Lung (tissue), 12 donors: ENCODE data around the gene SRC. TPM values are rescaled to one million over a fixed set of nuclear protein-coding genes. Genes with fewer than 3 reads are reported as not detected.
A peak's percentile ranks its signal among the peaks of the same experiment; 100 is the strongest.

Experiments used
- ATAC-seq: fragments of 200-7000 bp; cut with Tn5 transposase; one replicate; pipeline ENCODE4 v1.9.1; 2020; ENCODE audit warnings: moderate number of reproducible peaks; ENCODE audit not compliant: insufficient read depth, low FRiP score
- DNase-seq, 3 donors: peaks; one replicate each; pipeline ENCODE4 v3.0.0-alpha.2; 2013 to 2017
- H3K27ac ChIP-seq, 2 donors: one replicate each; pipeline ENCODE4 v1.5.1; 2013; ENCODE audit warnings: mild to moderate bottlenecking in 2 of 2, moderate library complexity in 2 of 2, control low read depth in 1 of 2, inconsistent platforms in 1 of 2, low read depth in 1 of 2, low read length in 1 of 2
- H3K27me3 ChIP-seq, 3 donors: one replicate each; pipeline ENCODE4 v1.5.1; 2013; ENCODE audit warnings: low read length in 2 of 3; ENCODE audit not compliant: control insufficient read depth in 3 of 3, insufficient read depth in 3 of 3
- H3K36me3 ChIP-seq, 4 donors: one replicate each; pipeline ENCODE4 v1.5.1; 2013; ENCODE audit warnings: low read length in 4 of 4, mild to moderate bottlenecking in 1 of 4, moderate library complexity in 1 of 4; ENCODE audit not compliant: control insufficient read depth in 4 of 4, insufficient read depth in 4 of 4
- H3K4me1 ChIP-seq, 5 donors: one replicate each; pipeline ENCODE4 v1.5.1; 2013; ENCODE audit warnings: low read length in 5 of 5, mild to moderate bottlenecking in 2 of 5, moderate library complexity in 1 of 5; ENCODE audit not compliant: control insufficient read depth in 5 of 5, insufficient read depth in 5 of 5
- H3K4me3 ChIP-seq: one replicate; pipeline ENCODE4 v1.5.1; 2013; ENCODE audit warnings: mild to moderate bottlenecking, control low read depth, moderate library complexity
- H3K9ac ChIP-seq, 2 donors: one replicate each; pipeline ENCODE4 v1.5.1; 2013; ENCODE audit warnings: low read length in 2 of 2, control low read depth in 1 of 2; ENCODE audit not compliant: insufficient read depth in 1 of 2
- H3K9me3 ChIP-seq, 4 donors: one replicate each; pipeline ENCODE4 v1.5.1; 2013; ENCODE audit warnings: low read length in 3 of 4, mild to moderate bottlenecking in 1 of 4, moderate library complexity in 1 of 4; ENCODE audit not compliant: control insufficient read depth in 4 of 4, insufficient read depth in 3 of 4
- CTCF ChIP-seq: IDR thresholded peaks from 2 replicates; pipeline ENCODE4 v1.5.1; 2012; ENCODE audit warnings: mild to moderate bottlenecking; ENCODE audit errors: control extremely low read depth, extremely low read depth
- WGBS, 2 donors: extraction: QIAGEN DNeasy Blood & Tissue Kit; methylation state at CpG; one replicate each; pipeline ENCODE4 v1.1.7; 2013; 5-methylcytosine and 5-hydroxymethylcytosine counted together
- polyA plus RNA-seq, 2 donors: library from polyadenylated mRNA; stranded (reverse); fragments of 200-250 nt; gene quantifications; one replicate each; pipeline ENCODE4 v1.2.1, GENCODE V29; 2013
- total RNA-seq, 2 donors: library from RNA; depleted of rRNA in 1 of 2; stranded (reverse); fragments of >200 nt in 1 of 2; gene quantifications; one replicate each; pipeline ENCODE4 v1.2.1, GENCODE V29; 2014 to 2021
- donor health status: control.
- donor health status: control.
- donor health status: Bipolar disorder and iron deficiency.
- donor health status: healthy.
- donor health status: DM: yes; HTN: yes; CAD: no.

Gene SRC
- total and polyA plus RNA-seq, 4 donors = 35.6 to 69.5 (median 50.1) TPM

DNA sequence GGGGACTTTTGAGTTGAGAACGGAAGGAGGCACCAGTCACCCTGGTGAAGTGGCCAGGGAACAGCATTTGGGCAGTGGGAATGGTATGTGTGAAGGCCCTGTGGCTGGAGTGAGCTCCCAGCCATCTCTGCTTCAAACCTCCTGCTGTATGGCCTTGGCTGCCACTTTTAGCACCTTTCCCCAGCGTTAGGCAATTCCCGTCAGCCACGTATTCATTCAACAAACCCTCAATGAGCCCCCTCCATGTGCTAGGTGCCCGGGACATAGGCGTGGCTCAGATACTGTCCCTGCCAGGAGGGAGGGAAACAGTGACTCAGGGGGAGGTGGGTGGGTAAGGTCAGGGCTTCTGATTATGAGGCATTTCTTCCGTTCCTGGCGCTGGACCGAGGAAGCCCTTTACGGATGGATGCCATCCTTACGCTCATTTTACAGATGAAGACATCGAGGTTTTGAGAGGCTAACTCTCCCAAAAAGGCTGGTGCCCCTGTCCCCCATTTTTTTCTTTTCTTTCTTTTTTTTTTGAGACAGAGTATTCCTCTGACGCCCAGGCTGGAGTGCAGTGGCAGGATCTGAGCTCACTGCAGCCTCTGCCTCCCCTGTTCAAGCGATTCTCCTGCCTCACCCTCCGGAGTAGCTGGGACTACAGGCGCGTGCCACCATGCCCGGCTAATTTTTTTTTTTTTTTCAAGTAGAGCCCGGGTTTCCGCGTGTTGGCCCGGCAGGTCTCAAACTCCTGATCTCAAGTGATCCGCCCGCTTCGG lies 37.5 kb downstream of the SRC start:
- DNase-seq (peak in 1 of 3 donors; percentile 9), ATAC-seq (no peak)
- Histone ChIP-seq H3K9me3 (no peaks in the 10 kb centered on the region), H3K36me3 (peaks cover 0 to 24% (median 16%) of the 10 kb centered on the region in 4 donors), H3K9ac (no peak overlapping the region), H3K4me1 (peaks cover 0 to 4% (median 0%) of the 10 kb centered on the region in 5 donors), H3K27me3 (no peaks in the 10 kb centered on the region), H3K27ac (peak overlapping the region in 1 of 2 donors; percentile 2), H3K4me3 (no peak overlapping the region)
- TF ChIP-seq CTCF = no peak
- 84 to 90% methylated on average over 24 to 25 of the region's 25 CpGs for WGBS, 2 donors

DNA sequence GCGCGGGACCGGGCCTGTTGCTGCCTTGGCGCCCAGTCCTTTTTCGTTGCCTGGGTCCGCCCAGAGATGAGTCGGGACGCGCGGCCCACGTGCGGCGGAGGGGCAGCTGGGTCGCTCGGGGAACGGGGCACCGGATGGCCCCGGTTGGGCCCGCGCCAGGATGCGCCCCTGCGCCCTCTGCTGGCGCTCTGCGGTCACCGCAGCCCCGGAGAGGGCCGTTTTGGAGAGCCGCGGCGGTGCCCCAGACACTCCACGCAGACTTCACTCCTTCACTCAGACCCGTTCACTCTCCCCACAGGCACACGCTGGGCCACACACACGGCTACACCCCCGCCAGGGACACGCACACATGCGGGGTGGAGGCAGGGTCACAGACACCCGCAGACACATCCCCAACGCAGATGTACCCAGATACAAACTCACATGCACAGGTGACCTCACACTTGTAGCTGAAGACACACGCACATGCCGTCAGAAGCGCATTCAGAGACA lies 38.8 kb downstream of the SRC start:
- DNase-seq = peak; percentile 57 to 72 (median 66)
- peak; percentile 73 for TF ChIP-seq CTCF
- 15 to 18% methylated on average over 23 to 42 of the region's 42 CpGs for WGBS, 2 donors

DNA sequence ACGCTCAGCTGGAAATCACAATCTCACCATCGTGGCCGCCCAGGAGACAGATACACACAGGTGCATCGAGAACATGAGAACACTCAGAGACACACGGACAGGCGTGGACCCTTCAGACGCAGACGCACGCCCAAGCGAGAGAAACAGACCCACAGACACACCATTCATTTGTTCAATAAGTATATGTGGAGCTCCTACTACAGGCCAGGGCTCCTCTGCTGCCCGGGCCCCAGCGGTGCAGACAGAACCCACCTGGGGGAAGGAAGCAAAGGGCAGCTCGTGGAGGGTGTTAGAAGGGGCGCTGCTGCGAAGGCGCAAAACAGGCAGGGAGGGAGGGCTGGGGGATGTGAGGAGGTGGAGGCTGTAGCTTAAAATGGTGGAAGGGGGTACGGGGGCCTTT lies 39.2 kb downstream of the SRC start:
- H3K36me3 ChIP-seq = peaks cover 0 to 27% (median 20%) of the 10 kb centered on the region in 4 donors
- H3K4me1 ChIP-seq = peaks cover 0 to 4% (median 0%) of the 10 kb centered on the region in 5 donors
- no peaks in the 10 kb centered on the region for H3K27me3 ChIP-seq
- H3K4me3 ChIP-seq = no peak overlapping the region
- no peak for DNase-seq
- TF ChIP-seq CTCF = no peak
- ATAC-seq = no peak
- H3K9ac ChIP-seq = no peak overlapping the region
- no peak overlapping the region for H3K27ac ChIP-seq
- 86 to 90% methylated on average over 17 of the region's 17 CpGs for WGBS, 2 donors
- H3K9me3 ChIP-seq = no peaks in the 10 kb centered on the region

More for the DNA sequence above, 38.8 kb downstream of the SRC start:
- ATAC-seq = peak; percentile 77
- Histone ChIP-seq H3K36me3 (peaks cover 0 to 26% (median 17%) of the 10 kb centered on the region in 4 donors), H3K9me3 (no peaks in the 10 kb centered on the region), H3K27me3 (no peaks in the 10 kb centered on the region), H3K4me1 (peaks cover 0 to 4% (median 0%) of the 10 kb centered on the region in 5 donors), H3K9ac (no peak overlapping the region), H3K27ac (no peak overlapping the region), H3K4me3 (peak overlapping the region; percentile 2)
